GM12878 (cell line): Measurements from ENCODE around the gene SPCS3. TPM values are rescaled to one million over a fixed set of nuclear protein-coding genes. Genes with fewer than 3 reads are reported as not detected.

Experiments used
- ATAC-seq: fragments of 200-7000 bp; cut with Tn5 transposase; 3 replicates; pipeline ENCODE4 v1.9.1; 2020; ENCODE audit warnings: mild to moderate bottlenecking, moderate library complexity
- BruUV-seq: library from RNA; stranded (reverse); fragments of 400-500 nt; replicated peaks from 2 replicates; lab custom pipeline; 2021; lab: Mats Ljungman, UMichigan
- CTCF ChIA-PET: fragments of 300-600 bp; sonication (Branson Sonifier 250); formaldehyde crosslinking; extraction: SDS; loops from one replicate; lab custom pipeline; 2021; ENCODE audit warnings: inconsistent platforms; lab: Yijun Ruan, JAX
- POLR2A ChIA-PET: fragments of 350-600 bp; formaldehyde crosslinking; extraction: SDS; loops from one replicate; lab custom pipeline; 2021; ENCODE audit warnings: inconsistent platforms; lab: Charles Lee
- RAD21 ChIA-PET: fragments of 300-600 bp; sonication (Branson Sonifier 250); formaldehyde crosslinking; loops from one replicate; lab custom pipeline; 2023; ENCODE audit warnings: antibody characterized with exemption; ENCODE audit not compliant: unreplicated experiment; lab: Charles Lee
- SMC1A ChIA-PET: fragments of 300-600 bp; sonication (Branson Sonifier 250); formaldehyde crosslinking; loops from one replicate; lab custom pipeline; 2023; ENCODE audit not compliant: unreplicated experiment, uncharacterized antibody; lab: Charles Lee
- DNase-seq: peaks from one replicate; pipeline ENCODE4 v3.0.0-alpha.2; 2011; ENCODE audit warnings: low read depth, low spot score
- FAIRE-seq: peaks from 3 replicates; lab custom pipeline; 2011; peaks lifted over from hg19 to GRCh38; lab: Jason Lieb, UNC
- H2AFZ ChIP-seq: 2 replicates; pipeline ENCODE4 v1.6.0; 2011; ENCODE audit warnings: low read depth, low read length, control low read depth; ENCODE audit not compliant: control insufficient read depth
- H3K27ac ChIP-seq: 2 replicates; pipeline ENCODE4 v1.5.1; 2011; ENCODE audit warnings: control low read depth; ENCODE audit not compliant: control insufficient read depth, insufficient read depth
- H3K27me3 ChIP-seq, 2 experiments: replicated peaks in 1 of 2; 2 replicates each; pipeline versions ENCODE4 v1.6.0 to v1.6.1; 2011; ENCODE audit warnings: low read length in 1 of 2; ENCODE audit not compliant: control insufficient read depth in 2 of 2, insufficient read depth in 2 of 2
- H3K36me3 ChIP-seq, 2 experiments: 2 replicates each; pipeline ENCODE4 v1.5.1; 2011; ENCODE audit warnings: low read length in 1 of 2; ENCODE audit not compliant: control insufficient read depth in 2 of 2, insufficient read depth in 2 of 2
- H3K4me1 ChIP-seq: 2 replicates; pipeline ENCODE4 v1.6.1; 2011; ENCODE audit warnings: mild to moderate bottlenecking, low read length, moderate library complexity, mixed read lengths; ENCODE audit not compliant: control insufficient read depth, insufficient read depth
- H3K4me2 ChIP-seq: 2 replicates; pipeline ENCODE4 v1.6.0; 2011; ENCODE audit warnings: control low read depth; ENCODE audit not compliant: control insufficient read depth, insufficient read depth
- H3K4me3 ChIP-seq: fragments of 200-600 bp; sonication (generic); 2 replicates; pipeline ENCODE4 v1.5.1; 2016
- H3K79me2 ChIP-seq: 2 replicates; pipeline ENCODE4 v1.6.0; 2011; ENCODE audit warnings: low read length; ENCODE audit not compliant: control insufficient read depth, insufficient read depth
- H3K9ac ChIP-seq: 2 replicates; pipeline ENCODE4 v1.8.0; 2011; ENCODE audit warnings: low read length, control low read depth, mixed read lengths; ENCODE audit not compliant: control insufficient read depth, insufficient read depth
- H3K9me3 ChIP-seq: replicated peaks from 3 replicates; pipeline ENCODE4 v1.5.1; 2011; ENCODE audit warnings: mild to moderate bottlenecking, low read length; ENCODE audit not compliant: control insufficient read depth, insufficient read depth
- H4K20me1 ChIP-seq: 2 replicates; pipeline ENCODE4 v1.6.0; 2011; ENCODE audit not compliant: control insufficient read depth, insufficient read depth
- BACH1 ChIP-seq: fragments of 450-650 bp; IDR thresholded peaks from 2 replicates; pipeline ENCODE4 v1.6.1; 2017; ENCODE audit warnings: mild to moderate bottlenecking, borderline replicate concordance
- EGR1 ChIP-seq, 2 experiments: IDR thresholded peaks; 1 replicate in 1 of 2; 2 replicates in 1 of 2; pipeline ENCODE4 v1.6.1; 2011 to 2012; ENCODE audit warnings: low read depth in 2 of 2, low read length in 2 of 2, borderline replicate concordance in 1 of 2, mild to moderate bottlenecking in 1 of 2, moderate library complexity in 1 of 2
- ETV6 ChIP-seq, 2 experiments: fragments of 450-650 bp in 1 of 2; IDR thresholded peaks in 1 of 2; conservative IDR thresholded peaks in 1 of 2; 2 replicates each; pipeline ENCODE4 v1.6.1; 2014; ENCODE audit warnings: antibody characterized with exemption in 1 of 2, borderline replicate concordance in 1 of 2, low read depth in 1 of 2, mild to moderate bottlenecking in 1 of 2, moderate library complexity in 1 of 2
- HDAC6 ChIP-seq: fragments of 200-600 bp; sonication (generic); IDR thresholded peaks from one replicate; pipeline ENCODE4 v1.8.0; 2017; ENCODE audit warnings: antibody characterized with exemption; ENCODE audit not compliant: unreplicated experiment
- KAT2A ChIP-seq: conservative IDR thresholded peaks from 2 replicates; pipeline ENCODE4 v1.6.1; 2011; ENCODE audit warnings: low read depth, low read length; ENCODE audit not compliant: control insufficient read depth
- LARP7 ChIP-seq: fragments of 450-650 bp; IDR thresholded peaks from 2 replicates; pipeline ENCODE4 v1.6.1; 2017; ENCODE audit warnings: mild to moderate bottlenecking
- NFYB ChIP-seq: IDR thresholded peaks from 2 replicates; pipeline ENCODE4 v1.6.1; 2011; ENCODE audit warnings: low read depth, mild to moderate bottlenecking, low read length, improper control_type of control experiment, moderate library complexity; ENCODE audit not compliant: insufficient read depth
- PAX5 ChIP-seq: IDR thresholded peaks from 2 replicates; pipeline ENCODE4 v1.6.1; 2011; ENCODE audit warnings: low read depth, low read length, borderline replicate concordance
- RBBP5 ChIP-seq: fragments of 200-600 bp; sonication (generic); conservative IDR thresholded peaks from 2 replicates; pipeline ENCODE4 v1.6.1; 2016
- TCF3 ChIP-seq: IDR thresholded peaks from 2 replicates; pipeline ENCODE4 v1.6.1; 2012; ENCODE audit warnings: low read depth, mild to moderate bottlenecking, low read length, borderline replicate concordance; ENCODE audit not compliant: insufficient read depth
- WRNIP1 ChIP-seq: IDR thresholded peaks from 2 replicates; pipeline ENCODE4 v1.6.1; 2011; ENCODE audit warnings: low read depth, low read length, improper control_type of control experiment, borderline replicate concordance
- ZBTB33 ChIP-seq: fragments of 450-650 bp; IDR thresholded peaks from 2 replicates; pipeline ENCODE4 v1.6.1; 2017; ENCODE audit warnings: mild to moderate bottlenecking
- WGBS: methylation state at CpG from one replicate; pipeline ENCODE4 v1.1.6; 2016; ENCODE audit warnings: low lambda C conversion rate; ENCODE audit not compliant: insufficient replicate concordance, insufficient coverage; ENCODE audit errors: missing lambda C conversion rate; 5-methylcytosine and 5-hydroxymethylcytosine counted together
- in situ Hi-C: fragments of 300-500 bp; cut with MboI; formaldehyde crosslinking; loops from 9 replicates; pipeline ENCODE4 v1.14.3; 2018; ENCODE audit warnings: mixed read lengths
- intact Hi-C: fragments of 100-400 bp; cut with micrococcal nuclease; formaldehyde crosslinking; loops from one replicate; pipeline ENCODE4 v1.14.2; 2022; ENCODE audit not compliant: unreplicated experiment
- polyA plus RNA-seq, 11 experiments: library from polyadenylated mRNA; depleted of rRNA in 4 of 11; unstranded in 6 of 11; stranded (reverse) in 5 of 11; fragments of >200 nt; fragmentation: Nextera tagmentation in 4 of 11; fragmentation: Illumina TruSeq in 1 of 11; extraction: Ambion mirVana in 4 of 11; extraction: Trizol in 1 of 11; gene quantifications; 1 replicate in 1 of 11; 2 replicates in 10 of 11; pipeline versions ENCODE4 v1.2.1 to v1.2.3, GENCODE V29; 2011 to 2016; ENCODE audit warnings: inconsistent platforms in 2 of 11, missing spikeins in 2 of 11, low read depth in 1 of 11
- total RNA-seq, 4 experiments: library from RNA; depleted of rRNA in 3 of 4; stranded (reverse); fragments of >200 nt in 3 of 4; fragmentation: Illumina TruSeq in 1 of 4; extraction: Trizol in 1 of 4; gene quantifications; 2 replicates each; pipeline versions ENCODE4 v1.2.1 to v1.2.3, GENCODE V29; 2013 to 2021

Gene SPCS3
- total and polyA plus RNA-seq, 10 of the 15 experiments (the other 5 are each of a cell fraction or from before 2014, with no cell fraction given): 50.0 to 151 (median 76.4) TPM

DNA sequence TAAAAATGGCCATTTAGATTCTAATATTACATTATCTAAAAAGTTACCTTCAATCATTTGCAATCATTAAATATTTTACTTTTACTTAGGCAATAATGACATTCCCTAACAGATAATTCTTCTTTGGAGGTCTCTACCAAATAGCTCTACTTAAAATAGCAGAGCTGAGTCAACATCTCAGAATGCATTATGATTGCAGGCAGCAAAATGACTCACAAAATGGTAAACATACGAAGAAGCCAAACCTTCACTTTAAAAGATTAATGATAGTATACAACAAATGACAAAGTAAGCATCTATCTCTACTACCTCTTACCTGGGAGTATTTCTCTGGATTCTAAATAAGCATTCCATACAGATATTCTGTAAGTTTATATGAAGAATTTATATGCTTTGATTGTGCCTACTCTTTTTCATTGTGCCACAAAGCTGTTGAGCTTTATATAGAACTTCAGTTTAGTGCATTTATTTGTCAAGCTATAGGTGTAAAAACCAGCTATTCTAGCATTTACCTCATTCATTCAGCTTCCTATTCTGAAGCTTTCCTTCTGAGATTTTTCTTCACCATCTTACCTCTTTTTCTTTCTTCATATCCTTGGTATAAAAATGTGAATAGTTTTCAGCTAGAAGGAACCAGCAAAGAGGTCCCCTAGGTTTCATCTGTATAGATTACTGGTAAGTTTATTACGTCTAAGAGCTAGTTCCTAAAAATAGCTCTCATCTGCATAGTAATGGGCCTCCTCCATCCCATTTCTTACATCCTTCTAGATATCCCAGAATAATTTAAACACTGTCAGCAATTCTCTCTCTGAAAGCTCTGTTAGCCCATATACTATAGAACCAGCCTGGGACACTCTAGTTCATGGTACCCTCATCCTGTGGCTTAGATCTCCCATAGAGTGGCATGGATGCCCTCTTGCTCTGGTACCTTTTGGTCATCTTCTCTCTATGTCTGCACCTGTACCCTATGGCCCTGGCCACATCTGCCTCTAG is 17.2 kb upstream of the SPCS3 start:
- no peak overlapping the region for H3K4me2 ChIP-seq
- in situ Hi-C loops: no loop called here
- no peaks in the 10 kb centered on the region for H4K20me1 ChIP-seq
- WGBS: 21% methylated on average over 2 of the region's 2 CpGs
- POLR2A ChIA-PET: no interaction called here
- H3K36me3 ChIP-seq: no peaks in the 10 kb centered on the region
- no peaks in the 10 kb centered on the region for H3K9me3 ChIP-seq
- H3K4me1 ChIP-seq: no peaks in the 10 kb centered on the region
- no TSS peak for BruUV-seq
- TF ChIP-seq ETV6 (conservative IDR thresholded peaks at IDR 0.05 in 1 of 2, IDR thresholded peaks at IDR 0.05 in 1 of 2; ENCODE audit: borderline replicate concordance in 1 of 2, low read depth in 1 of 2) (no peak), TCF3 (no peak), PAX5 (no peak), LARP7 (no peak), NFYB (no peak), BACH1 (no peak), EGR1 (IDR thresholded peaks at IDR 0.05; ENCODE audit: borderline replicate concordance in 1 of 2, low read depth in 2 of 2, low read length in 2 of 2) (no peak), ZBTB33 (no peak), WRNIP1 (no peak), KAT2A (no peak), RBBP5 (no peak), HDAC6 (no peak)
- DNase-seq (no peak), FAIRE-seq (no peak), ATAC-seq (no peak)
- intact Hi-C loops: no loop called here
- no peak overlapping the region for H2AFZ ChIP-seq
- no peaks in the 10 kb centered on the region; a peak in 1 of 4 replicates for H3K27me3 ChIP-seq
- CTCF ChIA-PET: interaction anchor here (1.3 kb wide), 1 partner anchor 38 kb away, joined by 4 read pairs; no protein-coding TSS in a partner anchor
- H3K9ac ChIP-seq: no peak overlapping the region
- H3K27ac ChIP-seq: no peak overlapping the region
- no peaks in the 10 kb centered on the region for H3K79me2 ChIP-seq
- H3K4me3 ChIP-seq: no peak overlapping the region
- SMC1A ChIA-PET: interaction anchor here (0.5 to 1.6 kb wide), 3 partner anchors 9 to 24 kb away, joined by 3 to 4 read pairs (median 3); partner anchors contain the start of gene SPCS3
- RAD21 ChIA-PET: interaction anchor here (1.1 kb wide), 1 partner anchor 38 kb away, joined by 3 read pairs; no protein-coding TSS in a partner anchor
